WERI-Rb-1 (cell line): ENCODE measurements around the gene SKI.

Experiments used
- DNase-seq: peaks from one replicate; pipeline ENCODE4 v3.0.0-alpha.2; 2020
- H3K27ac ChIP-seq: fragments of 250-450 bp; sonication (Bioruptor Pico); 2 replicates; pipeline ENCODE4 v1.5.1; 2020; ENCODE audit warnings: mild to moderate bottlenecking, moderate library complexity
- H3K27me3 ChIP-seq: fragments of 250-450 bp; sonication (Bioruptor Pico); 2 replicates; pipeline ENCODE4 v1.5.1; 2021; ENCODE audit warnings: mild to moderate bottlenecking, low read depth, moderate library complexity; ENCODE audit not compliant: insufficient read depth, severe bottlenecking
- H3K36me3 ChIP-seq: fragments of 250-450 bp; sonication (Bioruptor Pico); 2 replicates; pipeline ENCODE4 v1.5.1; 2020; ENCODE audit warnings: mild to moderate bottlenecking, moderate library complexity
- H3K4me3 ChIP-seq: 2 replicates; pipeline ENCODE4 v1.5.1; 2011; ENCODE audit warnings: low read depth, mild to moderate bottlenecking, control low read depth, low read length
- H3K9me3 ChIP-seq: fragments of 250-450 bp; sonication (Bioruptor Pico); 2 replicates; pipeline ENCODE4 v1.5.1; 2021; ENCODE audit warnings: mild to moderate bottlenecking, moderate library complexity; ENCODE audit not compliant: severe bottlenecking
- TF ChIP-seq, protein P1 (sequence below): IDR thresholded peaks from 2 replicates; pipeline ENCODE4 v1.5.1; 2011; ENCODE audit warnings: low read depth, mild to moderate bottlenecking, control low read depth, inconsistent platforms, low read length

SKI gene

DNA sequence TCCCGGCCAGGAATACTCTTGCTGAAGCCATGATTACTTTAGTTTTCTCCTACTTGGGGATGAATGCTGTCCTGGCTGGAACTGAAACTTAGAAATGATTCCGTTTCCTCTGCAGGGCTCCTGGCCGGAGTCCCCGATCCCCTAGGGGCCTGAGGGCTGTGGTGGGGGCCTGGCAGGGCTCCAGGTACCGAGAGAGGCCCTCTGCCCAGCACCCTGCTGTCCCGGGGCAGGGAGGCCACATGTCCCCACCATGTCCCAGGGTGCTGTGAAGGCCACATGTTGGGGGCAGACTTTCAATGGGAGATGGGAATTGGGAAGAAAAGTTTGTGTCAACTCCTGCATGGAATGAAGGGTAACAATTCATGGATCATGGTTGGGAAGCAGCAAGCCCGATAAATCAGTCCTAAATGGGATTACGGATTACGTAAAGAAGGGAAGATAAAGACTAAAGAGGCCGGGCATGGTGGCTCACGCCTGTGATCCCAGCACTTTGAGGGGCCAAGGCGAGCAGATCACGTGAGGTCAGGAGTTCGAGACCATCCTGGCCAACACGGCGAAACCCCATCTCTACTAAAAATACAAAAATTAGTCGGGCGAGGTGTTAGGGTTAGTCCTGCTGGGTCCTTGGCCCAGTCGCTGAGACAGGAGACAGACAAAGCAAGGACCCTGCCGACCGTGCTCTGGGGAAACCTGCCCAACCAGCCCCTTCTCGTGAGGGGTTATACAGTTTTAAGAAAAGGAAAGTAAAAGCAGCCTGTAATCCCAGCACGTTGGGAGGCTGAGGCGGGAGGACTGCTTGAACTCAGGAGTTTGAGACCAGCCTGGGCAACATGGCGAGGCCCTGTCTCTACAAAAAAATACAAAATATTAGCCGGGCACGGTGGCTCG lies 125.7 kb downstream of the SKI start:
- H3K36me3 ChIP-seq: no peaks in the 10 kb centered on the region
- no peak overlapping the region for H3K27ac ChIP-seq
- TF ChIP-seq, protein P1, sequence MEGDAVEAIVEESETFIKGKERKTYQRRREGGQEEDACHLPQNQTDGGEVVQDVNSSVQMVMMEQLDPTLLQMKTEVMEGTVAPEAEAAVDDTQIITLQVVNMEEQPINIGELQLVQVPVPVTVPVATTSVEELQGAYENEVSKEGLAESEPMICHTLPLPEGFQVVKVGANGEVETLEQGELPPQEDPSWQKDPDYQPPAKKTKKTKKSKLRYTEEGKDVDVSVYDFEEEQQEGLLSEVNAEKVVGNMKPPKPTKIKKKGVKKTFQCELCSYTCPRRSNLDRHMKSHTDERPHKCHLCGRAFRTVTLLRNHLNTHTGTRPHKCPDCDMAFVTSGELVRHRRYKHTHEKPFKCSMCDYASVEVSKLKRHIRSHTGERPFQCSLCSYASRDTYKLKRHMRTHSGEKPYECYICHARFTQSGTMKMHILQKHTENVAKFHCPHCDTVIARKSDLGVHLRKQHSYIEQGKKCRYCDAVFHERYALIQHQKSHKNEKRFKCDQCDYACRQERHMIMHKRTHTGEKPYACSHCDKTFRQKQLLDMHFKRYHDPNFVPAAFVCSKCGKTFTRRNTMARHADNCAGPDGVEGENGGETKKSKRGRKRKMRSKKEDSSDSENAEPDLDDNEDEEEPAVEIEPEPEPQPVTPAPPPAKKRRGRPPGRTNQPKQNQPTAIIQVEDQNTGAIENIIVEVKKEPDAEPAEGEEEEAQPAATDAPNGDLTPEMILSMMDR: no peak
- peak; percentile 37 for DNase-seq
- H3K27me3 ChIP-seq: no peaks in the 10 kb centered on the region
- no peak overlapping the region for H3K4me3 ChIP-seq
- no peaks in the 10 kb centered on the region for H3K9me3 ChIP-seq

DNA sequence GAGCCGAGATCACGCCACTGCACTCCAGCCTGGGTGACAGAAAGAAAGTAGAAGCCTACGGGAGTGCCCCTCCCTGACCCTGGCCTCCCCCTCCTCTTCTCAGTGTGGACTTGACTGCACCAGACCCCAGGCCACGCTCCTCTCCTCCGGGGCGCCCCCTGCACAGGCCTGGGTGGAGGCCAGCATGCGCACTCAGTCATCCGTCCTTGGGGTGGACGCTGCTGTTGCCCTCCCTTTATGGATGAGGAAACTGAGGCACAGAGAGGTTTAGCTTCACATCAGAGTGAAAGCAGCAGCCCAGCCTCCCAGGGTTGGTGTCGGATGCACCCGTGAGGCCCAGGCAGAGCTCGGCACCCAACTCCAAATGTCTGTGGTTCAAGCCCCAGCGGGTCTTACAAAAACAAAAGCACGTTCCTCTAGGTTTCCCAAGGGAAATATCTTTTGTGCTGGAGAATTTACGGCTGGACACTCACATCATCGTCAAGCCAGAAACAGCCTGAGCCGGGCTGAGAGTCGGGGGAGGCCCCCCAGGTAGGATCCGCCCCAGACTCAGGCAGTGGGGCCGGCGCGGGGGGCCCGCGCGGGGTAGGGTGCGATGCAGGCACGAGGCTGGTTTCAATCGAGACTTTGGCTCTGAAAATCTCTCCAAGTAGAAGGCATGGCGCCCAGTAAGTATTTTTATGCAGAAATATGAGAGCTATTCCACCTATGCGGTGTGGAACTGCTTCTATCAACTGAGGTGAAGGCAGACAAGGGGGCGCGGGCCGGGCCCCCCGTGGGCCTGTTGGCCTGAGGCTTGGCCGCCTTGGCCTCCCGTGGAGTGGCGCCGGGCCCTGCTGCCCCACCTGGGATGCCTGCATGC lies 126.6 kb downstream of the SKI start:
- Histone ChIP-seq H3K4me3 (no peak overlapping the region), H3K9me3 (no peaks in the 10 kb centered on the region), H3K36me3 (no peaks in the 10 kb centered on the region), H3K27ac (no peak overlapping the region), H3K27me3 (no peaks in the 10 kb centered on the region)
- TF ChIP-seq, protein P1: no peak
- no peak for DNase-seq

DNA sequence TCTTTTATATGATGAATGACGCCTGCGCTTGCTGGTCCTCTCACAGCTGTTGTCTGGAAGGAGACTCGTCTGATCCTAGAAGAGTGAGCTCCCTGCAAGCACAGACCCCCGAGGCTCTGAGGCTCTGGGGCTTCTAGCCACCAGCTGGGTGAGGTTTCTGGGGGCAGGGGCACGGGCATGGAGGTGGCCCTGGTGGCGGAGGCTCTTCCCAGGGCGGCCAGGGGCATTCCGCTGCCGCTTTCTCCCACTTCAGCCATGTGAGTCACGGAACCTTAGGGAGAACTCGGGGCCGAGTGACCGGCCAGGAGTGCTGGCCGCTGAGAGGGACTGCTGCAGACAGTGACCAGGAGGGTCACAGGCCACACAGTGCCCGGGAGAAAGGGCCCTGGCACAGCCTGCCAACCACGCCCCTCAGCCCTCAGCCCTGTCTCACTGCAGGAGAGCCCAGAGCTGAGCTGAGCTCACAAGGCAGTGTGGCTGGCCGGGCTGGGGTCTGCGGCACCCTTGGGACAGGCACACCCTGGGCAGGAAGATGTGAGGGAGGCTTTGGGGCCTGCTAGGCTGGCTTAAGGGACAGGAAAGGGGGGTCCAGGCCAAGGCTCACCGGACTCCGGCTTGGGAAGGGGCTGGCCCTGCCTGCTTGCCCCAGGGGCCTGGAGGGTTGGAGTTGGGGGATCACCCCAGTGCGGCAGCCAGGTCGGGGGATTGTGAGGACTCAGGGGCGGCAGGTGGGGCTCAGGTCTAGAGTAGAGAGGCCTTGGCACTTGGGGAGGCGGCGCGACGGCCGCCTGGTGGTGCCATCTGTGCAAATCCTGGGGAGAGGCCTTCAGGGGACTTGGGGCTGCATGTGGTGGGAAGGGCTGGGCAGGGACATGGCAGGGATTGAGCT lies 127.5 kb downstream of the SKI start:
- TF ChIP-seq, protein P1: no peak
- Histone ChIP-seq H3K27me3 (no peaks in the 10 kb centered on the region), H3K27ac (no peak overlapping the region), H3K9me3 (no peaks in the 10 kb centered on the region), H3K36me3 (no peaks in the 10 kb centered on the region), H3K4me3 (no peak overlapping the region)
- no peak for DNase-seq

DNA sequence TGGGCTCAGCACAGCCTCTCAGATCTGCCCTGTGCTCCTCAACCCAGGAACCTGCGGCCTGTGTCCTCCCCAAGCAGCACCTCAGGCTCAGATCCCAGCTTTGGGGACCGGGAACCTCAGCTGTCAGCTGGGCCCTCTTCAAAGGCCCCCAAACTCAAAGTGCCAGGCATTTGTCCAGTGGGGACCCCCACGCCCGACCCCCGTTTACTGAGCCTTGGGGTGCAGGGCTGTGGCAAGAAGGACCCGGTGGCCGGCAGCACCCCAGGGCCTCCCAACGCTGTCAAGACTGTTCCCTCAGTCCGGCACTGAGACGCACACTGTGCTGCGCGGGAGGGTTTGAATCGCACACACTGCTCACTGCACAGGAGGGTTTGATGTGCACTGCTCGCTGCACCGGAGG lies 128.3 kb downstream of the SKI start:
- Histone ChIP-seq H3K36me3 (no peaks in the 10 kb centered on the region), H3K27ac (no peak overlapping the region), H3K9me3 (no peaks in the 10 kb centered on the region), H3K4me3 (no peak overlapping the region), H3K27me3 (no peaks in the 10 kb centered on the region)
- TF ChIP-seq, protein P1: no peak
- DNase-seq: no peak
